Chondrocyte (in vitro differentiated cells): ENCODE measurements around the gene KRTAP12-2. TPM values are rescaled to one million over a fixed set of nuclear protein-coding genes. Genes with fewer than 3 reads are reported as not detected.
"Not testable (repeated sequence)": the region's sequence is repeated elsewhere in the genome, so short reads cannot be mapped to it uniquely, and the experiment has no call there.

Experiments used
- DNase-seq: peaks from one replicate; pipeline ENCODE4 v3.0.0; 2021; ENCODE audit warnings: mixed read lengths, low spot score
- H3K27ac Mint-ChIP-seq: one replicate; pipeline ENCODE4 v1.8.0; 2021; ENCODE audit warnings: mild to moderate bottlenecking, moderate library complexity, mixed read lengths; ENCODE audit not compliant: unreplicated experiment
- H3K27me3 Mint-ChIP-seq: 2 replicates; pipeline ENCODE4 v1.8.0; 2021; ENCODE audit warnings: low read depth, mixed read lengths
- H3K36me3 Mint-ChIP-seq: 2 replicates; pipeline ENCODE4 v1.8.0; 2021; ENCODE audit warnings: low read depth, mixed read lengths
- H3K4me1 Mint-ChIP-seq: 2 replicates; pipeline ENCODE4 v1.8.0; 2021; ENCODE audit warnings: low read depth, mild to moderate bottlenecking, mixed read lengths
- H3K4me3 Mint-ChIP-seq: one replicate; pipeline ENCODE4 v1.8.0; 2021; ENCODE audit warnings: mild to moderate bottlenecking, moderate library complexity, mixed read lengths; ENCODE audit not compliant: unreplicated experiment
- H3K9me3 Mint-ChIP-seq: 2 replicates; pipeline ENCODE4 v1.8.0; 2021; ENCODE audit warnings: low read depth, mixed read lengths
- CTCF ChIP-seq: fragments of 200-600 bp; sonication (generic); IDR thresholded peaks from 2 replicates; pipeline ENCODE4 v1.5.0; 2021; ENCODE audit warnings: antibody characterized with exemption, mild to moderate bottlenecking, moderate library complexity
- total RNA-seq: library from RNA; stranded (reverse); gene quantifications from 3 replicates; pipeline ENCODE4 v1.2.1, GENCODE V29; 2021

The KRTAP12-2 gene
- total RNA-seq, 1 donor from 2014 or later = not detected

GRCh38 chr21:44701023-44701400 lies 34.3 kb upstream of the KRTAP12-2 start:
- Mint-ChIP-seq H3K9me3 (peaks cover 3% of the 10 kb centered on the region), H3K4me3 (no peak overlapping the region), H3K27ac (no peak overlapping the region), H3K4me1 (peaks cover 17% of the 10 kb centered on the region), H3K36me3 (peaks cover 1% of the 10 kb centered on the region), H3K27me3 (peaks cover 74% of the 10 kb centered on the region)
- no peak for TF ChIP-seq CTCF
- DNase-seq = no peak

- Mint-ChIP-seq H3K4me1 (peaks cover 17% of the 10 kb centered on the region), H3K27ac (no peak overlapping the region), H3K27me3 (peaks cover 76% of the 10 kb centered on the region), H3K9me3 (no peaks in the 10 kb centered on the region), H3K36me3 (no peaks in the 10 kb centered on the region), H3K4me3 (no peak overlapping the region)
- TF ChIP-seq CTCF = no peak
- no peak for DNase-seq
These were observed 33.6 kb upstream of the KRTAP12-2 start for GRCh38 chr21:44700101-44701022.

GRCh38 chr21:44699502-44700001 lies 32.8 kb upstream of the KRTAP12-2 start:
- no peak overlapping the region for H3K4me3 Mint-ChIP-seq
- H3K27ac Mint-ChIP-seq = no peak overlapping the region
- H3K9me3 Mint-ChIP-seq = no peaks in the 10 kb centered on the region
- H3K4me1 Mint-ChIP-seq = peaks cover 17% of the 10 kb centered on the region
- TF ChIP-seq CTCF = no peak
- peaks cover 70% of the 10 kb centered on the region for H3K27me3 Mint-ChIP-seq
- H3K36me3 Mint-ChIP-seq = no peaks in the 10 kb centered on the region
- no peak for DNase-seq

GRCh38 chr21:44697811-44698734 lies 31.3 kb upstream of the KRTAP12-2 start:
- DNase-seq = peak; percentile 91
- H3K4me1 Mint-ChIP-seq = peaks cover 17% of the 10 kb centered on the region
- no peak overlapping the region for H3K27ac Mint-ChIP-seq
- no peak overlapping the region for H3K4me3 Mint-ChIP-seq
- H3K27me3 Mint-ChIP-seq = peaks cover 64% of the 10 kb centered on the region
- no peak for TF ChIP-seq CTCF
- H3K9me3 Mint-ChIP-seq = peaks cover 12% of the 10 kb centered on the region
- H3K36me3 Mint-ChIP-seq = peaks cover 2% of the 10 kb centered on the region

- not testable (repeated sequence) for H3K36me3 Mint-ChIP-seq, H3K4me3 Mint-ChIP-seq, DNase-seq, H3K27ac Mint-ChIP-seq
- H3K9me3 Mint-ChIP-seq = peaks cover 19% of the 10 kb centered on the region
- peaks cover 56% of the 10 kb centered on the region for H3K27me3 Mint-ChIP-seq
- peaks cover 17% of the 10 kb centered on the region for H3K4me1 Mint-ChIP-seq
These were observed 30.6 kb upstream of the KRTAP12-2 start, which contains the start of gene KRTAP10-12 for GRCh38 chr21:44697172-44697810. KRTAP10-12 (plus strand) TSS chr21:44697172; CDS start chr21:44697202, 30 bp downstream.
